GM12801 (cell line): ENCODE data around the gene NEURL2.

Experiments used
- CTCF ChIP-seq: IDR thresholded peaks from one replicate; pipeline ENCODE4 v1.5.1; 2011; ENCODE audit warnings: control low read depth; ENCODE audit not compliant: insufficient read length; ENCODE audit errors: extremely low read depth

The NEURL2 gene

GRCh38 chr20:45917790-45918141 lies 26.8 kb upstream of the NEURL2 start:
- TF ChIP-seq CTCF = no peak

- TF ChIP-seq CTCF = no peak
Measured at GRCh38 chr20:45913116-45913515, 22.1 kb upstream of the NEURL2 start.

- no peak for TF ChIP-seq CTCF
Measured at GRCh38 chr20:45912344-45912682, 21.3 kb upstream of the NEURL2 start.

DNA sequence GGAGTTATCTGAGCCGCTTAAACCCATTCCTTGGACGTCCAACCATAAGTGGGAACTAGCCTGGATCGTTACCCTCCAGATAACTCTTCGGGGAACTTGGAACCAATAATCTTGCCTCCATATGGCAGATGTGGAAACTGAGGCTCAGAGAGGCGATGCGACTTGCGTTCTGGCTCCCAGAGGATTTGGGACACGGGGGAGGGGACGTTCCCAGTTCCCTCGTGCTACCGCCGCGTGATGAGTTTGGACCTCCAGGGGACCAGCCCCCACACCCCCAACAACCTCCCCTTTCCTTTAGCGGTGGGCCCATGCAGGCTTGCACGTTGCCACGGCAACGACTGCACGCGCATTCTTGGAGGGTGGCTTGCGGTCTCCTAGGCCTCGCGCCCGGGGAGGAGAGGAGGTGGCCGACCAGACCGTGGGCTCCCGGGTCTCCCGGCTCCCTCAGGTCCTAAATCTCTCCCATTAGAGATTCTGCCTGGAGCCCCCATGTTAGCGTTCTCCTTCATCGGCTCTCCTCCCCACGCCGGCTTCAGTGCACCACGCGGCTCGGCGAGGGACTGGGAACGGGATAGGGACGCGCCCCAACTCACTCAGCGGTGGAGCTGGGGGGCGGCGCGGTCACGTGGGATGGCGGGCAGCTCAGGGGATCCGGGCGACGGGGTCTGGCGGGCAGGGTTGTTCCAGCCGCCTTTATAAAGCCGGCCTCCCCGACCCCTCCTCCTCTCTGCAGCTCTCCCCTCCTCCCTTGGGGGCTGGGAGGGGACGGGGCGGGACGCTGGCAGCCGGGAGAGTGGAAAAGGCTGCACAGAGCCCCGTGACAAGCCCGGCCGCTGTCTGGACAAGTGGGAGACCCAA lies 20.7 kb upstream of the NEURL2 start, which contains the start of gene PLTP:
Gene PLTP, minus strand, starts transcription at position 670 of the 858 bp plus-strand sequence. CDS start 703 bp downstream, outside the sequence.
- no peak for TF ChIP-seq CTCF

- no peak for TF ChIP-seq CTCF
Measured at GRCh38 chr20:45910670-45911485, 19.9 kb upstream of the NEURL2 start.

- no peak for TF ChIP-seq CTCF
Measured at GRCh38 chr20:45909817-45910669, 19.0 kb upstream of the NEURL2 start.

DNA sequence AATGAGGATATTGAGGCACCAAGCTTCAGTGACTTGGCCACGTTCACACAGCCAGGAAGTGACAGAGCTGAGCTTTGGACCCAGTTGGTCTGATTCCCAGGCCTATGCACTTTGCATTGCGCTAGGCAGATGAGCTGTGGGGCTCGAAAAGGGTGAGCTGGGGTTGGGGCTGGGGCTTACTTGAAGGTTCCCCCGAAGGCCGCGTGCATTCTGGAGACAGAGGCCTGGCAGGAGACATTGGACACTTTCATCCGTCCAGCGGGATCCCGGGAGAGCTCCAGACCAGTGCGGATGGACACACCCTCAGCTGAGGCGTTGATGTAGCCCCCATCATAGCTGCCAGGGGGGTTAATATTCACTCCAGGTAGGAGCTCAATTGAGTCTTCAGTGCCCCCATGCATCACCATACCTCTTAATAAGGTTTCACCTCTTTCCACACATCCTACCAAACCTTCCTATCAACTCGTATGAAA lies 18.4 kb upstream of the NEURL2 start:
- no peak for TF ChIP-seq CTCF
